ENCODE measurements around the gene PRICKLE2. TPM values are rescaled to one million over a fixed set of nuclear protein-coding genes. Genes with fewer than 3 reads are reported as not detected.

PRICKLE2 gene
- total RNA-seq, 1 experiment from 2014 or later, result 1.5 TPM

DNA sequence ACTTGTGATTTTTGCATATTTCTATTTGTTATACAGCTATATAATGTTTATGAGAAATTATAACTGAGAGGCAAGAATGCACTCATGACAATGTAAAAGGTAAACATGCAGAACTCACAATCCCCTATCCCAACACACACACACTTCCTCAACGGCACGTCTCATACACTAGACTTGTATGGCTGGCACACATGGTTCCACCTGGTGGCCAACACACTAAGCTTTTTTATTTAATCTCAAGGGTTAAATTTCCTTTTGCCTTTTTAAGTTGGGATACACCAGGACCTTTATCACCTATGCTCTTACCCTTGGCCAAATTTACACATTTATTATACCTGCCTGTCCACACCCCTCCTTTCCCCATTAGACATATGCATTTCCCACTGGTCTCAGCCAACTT is 113.4 kb downstream of the PRICKLE2 start:
- no peaks in the 10 kb centered on the region for H3K27me3 ChIP-seq (ENCODE audit: control insufficient read depth, insufficient read depth, low read length)
- no peak overlapping the region for H3K4me3 ChIP-seq (ENCODE audit: insufficient read depth, low read depth, low read length)
- DNase-seq, result no peak
- no peaks in the 10 kb centered on the region for H3K36me3 ChIP-seq (replicated peaks; ENCODE audit: control insufficient read depth, insufficient read depth, low read length)

DNA sequence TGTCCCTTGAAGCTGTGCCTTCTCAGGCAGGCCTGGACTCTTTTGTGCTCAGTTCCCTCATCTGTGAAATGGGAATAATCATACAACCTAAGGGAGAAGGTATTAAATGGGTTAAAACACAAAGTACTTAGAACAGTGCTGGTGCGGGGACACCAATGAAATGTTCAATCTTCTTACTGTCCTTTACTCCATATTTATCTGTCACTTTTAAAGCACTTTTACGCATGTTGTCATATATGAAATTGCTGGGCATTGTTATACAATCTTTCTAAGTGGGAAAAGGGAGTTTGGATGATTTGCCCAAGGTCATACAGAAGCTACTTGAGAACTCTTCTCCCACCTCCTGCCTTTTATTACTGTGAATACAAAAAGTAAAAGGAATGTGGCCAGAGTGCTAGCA is 114.2 kb downstream of the PRICKLE2 start:
- no peak for DNase-seq
- H3K27me3 ChIP-seq (ENCODE audit: control insufficient read depth, insufficient read depth, low read length), result no peaks in the 10 kb centered on the region
- H3K36me3 ChIP-seq (replicated peaks; ENCODE audit: control insufficient read depth, insufficient read depth, low read length), result no peaks in the 10 kb centered on the region
- no peak overlapping the region for H3K4me3 ChIP-seq (ENCODE audit: insufficient read depth, low read depth, low read length)

DNA sequence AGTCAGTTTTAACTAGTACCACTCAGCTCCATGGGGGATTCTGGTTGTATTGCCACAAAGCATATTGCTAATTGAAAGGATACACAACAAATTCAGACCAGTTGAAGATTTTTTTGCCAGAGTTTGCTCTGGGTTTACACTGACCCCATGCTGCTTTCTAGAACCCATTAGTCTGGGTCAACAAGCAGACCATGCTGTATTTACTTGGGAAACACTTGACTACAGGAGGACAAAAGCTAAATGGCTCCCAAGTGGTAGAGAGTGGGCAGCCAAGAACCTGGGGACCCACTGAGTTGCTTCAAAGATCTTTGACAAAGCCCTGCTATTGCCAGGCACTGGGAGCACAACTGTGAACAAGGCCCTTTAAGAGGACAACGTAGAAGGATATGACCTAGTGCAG is 115.2 kb downstream of the PRICKLE2 start:
- Histone ChIP-seq H3K4me3 (ENCODE audit: insufficient read depth, low read depth, low read length) (no peak overlapping the region), H3K36me3 (replicated peaks; ENCODE audit: control insufficient read depth, insufficient read depth, low read length) (no peaks in the 10 kb centered on the region), H3K27me3 (ENCODE audit: control insufficient read depth, insufficient read depth, low read length) (no peaks in the 10 kb centered on the region)
- no peak for DNase-seq

DNA sequence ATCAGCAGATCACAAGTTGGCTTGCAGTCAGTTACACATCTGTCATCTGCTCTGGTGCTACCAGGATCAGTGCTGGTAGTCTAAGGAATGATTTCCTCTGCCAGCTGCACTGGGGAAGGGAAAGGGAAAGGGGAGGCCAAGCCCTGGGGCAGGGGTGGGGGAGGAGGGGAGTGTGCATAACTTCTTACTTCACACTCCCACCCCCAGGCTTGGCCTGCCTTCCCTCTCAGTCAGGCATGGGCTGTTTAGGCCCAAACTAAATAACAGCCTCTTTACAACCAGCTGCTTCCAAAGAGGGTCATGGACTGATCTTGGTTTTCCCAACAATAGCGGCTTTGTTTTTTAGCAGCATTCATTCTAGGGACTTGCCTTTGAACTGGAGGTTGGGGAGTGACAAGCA is 115.8 kb downstream of the PRICKLE2 start:
- no peak overlapping the region for H3K4me3 ChIP-seq (ENCODE audit: insufficient read depth, low read depth, low read length)
- no peak for DNase-seq
- no peaks in the 10 kb centered on the region for H3K27me3 ChIP-seq (ENCODE audit: control insufficient read depth, insufficient read depth, low read length)
- H3K36me3 ChIP-seq (replicated peaks; ENCODE audit: control insufficient read depth, insufficient read depth, low read length), result no peaks in the 10 kb centered on the region

DNA sequence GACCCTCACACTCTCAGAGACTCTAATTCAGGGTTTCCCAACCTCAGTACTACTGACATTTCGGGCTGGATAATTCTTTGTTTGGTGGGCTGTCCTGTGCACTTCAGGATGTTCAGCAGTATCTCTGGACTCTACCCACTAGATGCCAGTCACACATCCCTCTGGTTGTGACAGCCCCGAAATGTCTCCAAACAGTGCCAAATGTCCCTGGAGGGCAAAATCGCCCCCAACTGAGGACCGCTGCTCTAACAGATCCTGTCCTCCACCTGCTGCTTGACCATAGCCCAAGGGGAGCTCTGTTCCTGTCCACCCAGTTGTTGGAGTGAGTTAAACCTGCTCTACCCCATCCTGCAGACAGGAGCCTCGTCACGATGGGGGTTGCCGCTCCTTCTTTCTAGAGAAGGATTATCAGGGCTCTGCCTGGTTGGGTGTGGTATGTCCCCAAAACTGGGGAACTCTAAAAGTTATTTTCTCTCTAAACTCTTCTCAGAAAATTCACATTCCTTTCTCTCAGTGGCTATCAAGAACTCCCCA is 116.4 kb downstream of the PRICKLE2 start:
- DNase-seq, result no peak
- no peak overlapping the region for H3K4me3 ChIP-seq (ENCODE audit: insufficient read depth, low read depth, low read length)
- no peaks in the 10 kb centered on the region for H3K27me3 ChIP-seq (ENCODE audit: control insufficient read depth, insufficient read depth, low read length)
- no peaks in the 10 kb centered on the region for H3K36me3 ChIP-seq (replicated peaks; ENCODE audit: control insufficient read depth, insufficient read depth, low read length)

DNA sequence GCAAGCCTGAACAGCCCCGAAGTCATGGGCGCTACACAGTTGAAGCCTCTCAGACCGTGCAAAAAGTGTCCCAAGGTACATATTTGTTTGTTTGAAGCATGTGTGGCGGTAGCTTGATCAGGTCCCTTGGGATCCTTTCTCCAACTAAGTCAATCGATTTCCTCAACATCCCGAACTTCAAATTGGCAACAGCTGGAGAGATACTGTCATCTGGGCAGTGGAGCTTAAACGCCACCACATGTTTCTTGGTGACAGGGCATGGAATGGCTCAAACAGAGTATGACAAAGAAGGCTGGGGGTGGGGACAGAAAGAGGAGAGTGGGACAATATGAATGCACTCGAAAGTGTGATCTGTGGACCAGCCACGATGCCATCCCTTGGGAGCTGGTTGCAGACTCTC is 117.0 kb downstream of the PRICKLE2 start:
- no peak overlapping the region for H3K4me3 ChIP-seq (ENCODE audit: insufficient read depth, low read depth, low read length)
- no peaks in the 10 kb centered on the region for H3K36me3 ChIP-seq (replicated peaks; ENCODE audit: control insufficient read depth, insufficient read depth, low read length)
- DNase-seq, result no peak
- H3K27me3 ChIP-seq (ENCODE audit: control insufficient read depth, insufficient read depth, low read length), result no peaks in the 10 kb centered on the region

DNA sequence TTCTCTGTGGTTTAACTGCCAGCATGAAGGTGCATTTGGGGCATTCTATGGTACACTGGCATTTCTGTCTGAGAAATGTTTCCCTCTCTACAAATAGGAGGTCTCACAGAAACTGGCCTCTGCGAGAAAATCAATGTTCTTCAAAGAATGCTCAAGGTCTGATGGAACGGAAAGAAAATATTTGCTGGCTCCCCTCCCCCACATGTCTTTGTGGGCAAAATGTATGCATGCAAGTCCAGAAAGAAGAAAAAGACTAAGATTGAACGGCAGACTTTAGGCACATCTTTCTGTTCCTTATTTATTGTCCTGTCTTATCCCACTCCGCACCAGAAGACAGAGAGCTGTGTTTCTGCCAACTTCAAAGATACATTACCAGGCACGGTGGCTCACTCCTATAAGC is 118.1 kb downstream of the PRICKLE2 start:
- H3K27me3 ChIP-seq (ENCODE audit: control insufficient read depth, insufficient read depth, low read length), result no peaks in the 10 kb centered on the region
- H3K4me3 ChIP-seq (ENCODE audit: insufficient read depth, low read depth, low read length), result no peak overlapping the region
- DNase-seq, result no peak
- H3K36me3 ChIP-seq (replicated peaks; ENCODE audit: control insufficient read depth, insufficient read depth, low read length), result no peaks in the 10 kb centered on the region

DNA sequence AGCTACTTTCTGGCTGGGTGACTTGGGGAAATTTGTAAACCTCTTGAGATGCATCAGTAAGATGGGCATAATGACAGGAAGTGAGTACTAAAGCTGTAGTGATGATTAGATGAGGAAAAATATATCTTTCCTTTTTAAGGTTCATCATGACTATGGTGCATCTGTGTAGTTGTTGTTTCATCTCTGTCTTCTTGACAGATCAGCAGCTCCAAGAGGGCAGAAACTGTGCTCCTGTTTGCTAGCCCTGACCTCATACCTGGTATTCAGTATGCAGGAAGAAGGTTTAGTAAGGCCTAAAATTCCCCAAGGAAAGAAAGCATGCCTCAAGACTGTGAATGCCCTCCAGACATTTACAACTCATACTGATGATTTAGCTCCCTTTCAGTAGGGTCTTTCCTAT is 119.5 kb downstream of the PRICKLE2 start:
- Histone ChIP-seq H3K4me3 (ENCODE audit: insufficient read depth, low read depth, low read length) (no peak overlapping the region), H3K27me3 (ENCODE audit: control insufficient read depth, insufficient read depth, low read length) (no peaks in the 10 kb centered on the region), H3K36me3 (replicated peaks; ENCODE audit: control insufficient read depth, insufficient read depth, low read length) (no peaks in the 10 kb centered on the region)
- DNase-seq, result no peak

DNA sequence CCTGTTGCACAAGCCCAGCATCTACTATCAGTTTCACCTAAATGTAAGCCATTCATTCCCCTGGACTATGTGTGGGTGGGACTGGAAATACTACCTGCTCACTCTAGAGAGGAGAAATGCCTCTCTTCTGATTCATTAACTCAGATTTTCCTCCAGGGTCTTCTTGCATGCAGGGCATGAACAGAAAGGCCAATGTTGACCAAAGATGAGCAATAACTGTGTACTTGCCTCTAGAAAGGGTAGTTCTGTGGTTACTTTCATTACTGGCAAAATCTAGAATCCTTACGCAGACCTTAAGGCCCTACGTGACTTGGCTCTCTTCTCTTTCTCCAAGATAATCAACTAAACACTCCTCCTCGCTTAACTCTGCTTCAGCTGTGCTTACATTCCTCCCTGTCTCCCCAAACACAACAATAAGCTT is 120.6 kb downstream of the PRICKLE2 start:
- Histone ChIP-seq H3K36me3 (replicated peaks; ENCODE audit: control insufficient read depth, insufficient read depth, low read length) (no peaks in the 10 kb centered on the region), H3K4me3 (ENCODE audit: insufficient read depth, low read depth, low read length) (no peak overlapping the region), H3K27me3 (ENCODE audit: control insufficient read depth, insufficient read depth, low read length) (no peaks in the 10 kb centered on the region)
- no peak for DNase-seq

DNA sequence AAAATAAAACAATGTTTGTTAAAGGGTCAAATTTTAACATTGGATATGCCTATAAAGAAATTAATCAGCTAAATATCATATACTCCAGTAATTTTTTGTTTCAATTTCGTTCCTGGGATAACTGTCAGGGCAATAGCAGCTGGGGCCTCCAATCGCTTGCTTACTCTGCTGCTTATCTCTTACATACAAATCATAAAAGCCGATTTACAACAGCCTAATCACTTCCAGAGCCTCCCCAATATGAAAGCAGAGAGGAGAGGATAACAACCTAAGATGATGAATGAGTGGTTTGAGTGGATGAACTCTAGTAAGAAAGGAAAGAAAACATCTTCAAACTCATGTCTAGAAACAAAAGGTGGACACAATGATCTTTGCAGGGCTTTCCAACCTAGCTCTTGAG is 121.3 kb downstream of the PRICKLE2 start:
- no peak for DNase-seq
- Histone ChIP-seq H3K4me3 (ENCODE audit: insufficient read depth, low read depth, low read length) (no peak overlapping the region), H3K36me3 (replicated peaks; ENCODE audit: control insufficient read depth, insufficient read depth, low read length) (no peaks in the 10 kb centered on the region), H3K27me3 (ENCODE audit: control insufficient read depth, insufficient read depth, low read length) (no peaks in the 10 kb centered on the region)

DNA sequence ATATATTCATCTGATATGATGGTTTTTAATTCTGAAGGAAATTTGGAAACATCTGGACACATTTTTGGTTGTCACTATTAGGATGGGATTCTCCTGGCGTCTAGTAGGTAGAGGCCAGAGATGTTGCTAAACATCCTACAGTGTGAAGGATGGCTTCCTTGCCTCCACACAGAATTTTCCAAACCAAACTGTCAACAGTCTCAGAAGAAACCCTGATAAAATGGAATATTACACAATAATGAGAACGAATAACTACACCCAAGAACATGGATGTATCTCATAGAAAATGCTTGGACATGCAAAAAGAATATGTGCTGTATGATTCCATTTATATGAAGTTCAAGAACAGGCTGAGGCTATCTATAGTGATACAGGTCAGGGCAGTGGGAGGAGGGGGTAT is 122.1 kb downstream of the PRICKLE2 start:
- Histone ChIP-seq H3K27me3 (ENCODE audit: control insufficient read depth, insufficient read depth, low read length) (no peaks in the 10 kb centered on the region), H3K4me3 (ENCODE audit: insufficient read depth, low read depth, low read length) (no peak overlapping the region), H3K36me3 (replicated peaks; ENCODE audit: control insufficient read depth, insufficient read depth, low read length) (no peaks in the 10 kb centered on the region)
- no peak for DNase-seq

DNA sequence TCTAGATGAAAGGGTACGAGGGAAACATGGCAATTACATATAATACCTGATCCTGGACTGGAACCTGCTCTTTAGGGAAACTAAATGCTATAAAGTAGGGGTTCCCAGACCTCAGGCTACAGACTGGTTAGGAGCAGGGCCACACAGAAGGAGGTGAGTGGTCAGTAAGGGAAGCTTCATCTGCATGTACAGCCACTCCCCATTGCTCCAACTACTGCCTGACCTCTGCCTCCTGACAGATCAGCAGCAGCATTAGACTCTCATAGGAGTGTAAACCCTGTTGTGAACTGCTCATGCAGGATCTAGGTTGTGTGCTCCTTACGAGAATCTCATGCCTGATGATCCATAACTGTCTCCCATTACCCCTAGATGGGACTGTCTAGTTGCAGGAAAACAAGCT is 123.1 kb downstream of the PRICKLE2 start:
- Histone ChIP-seq H3K36me3 (replicated peaks; ENCODE audit: control insufficient read depth, insufficient read depth, low read length) (no peaks in the 10 kb centered on the region), H3K4me3 (ENCODE audit: insufficient read depth, low read depth, low read length) (no peak overlapping the region), H3K27me3 (ENCODE audit: control insufficient read depth, insufficient read depth, low read length) (no peaks in the 10 kb centered on the region)
- DNase-seq, result no peak

DNA sequence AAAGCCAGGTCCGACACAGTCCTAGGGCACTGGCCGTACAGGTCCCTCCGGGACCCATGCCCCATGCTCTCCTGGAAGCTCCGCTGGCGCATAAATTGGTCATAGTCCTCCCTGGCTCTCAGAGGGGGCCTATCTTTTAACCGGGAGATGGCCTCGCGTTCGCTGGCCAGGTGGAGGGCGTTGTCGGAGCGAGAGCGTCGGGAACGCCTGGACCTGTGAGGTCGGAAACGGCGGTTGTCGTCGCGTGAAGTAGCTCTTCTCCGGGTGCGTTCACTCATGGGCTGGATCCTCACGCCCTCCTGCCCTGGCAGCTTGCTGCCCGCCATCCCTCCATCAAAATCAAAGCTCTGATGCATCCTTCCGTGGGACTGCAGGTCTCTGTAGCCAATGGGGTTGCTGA is 126.0 kb downstream of the PRICKLE2 start:
- Histone ChIP-seq H3K36me3 (replicated peaks; ENCODE audit: control insufficient read depth, insufficient read depth, low read length) (no peaks in the 10 kb centered on the region), H3K4me3 (ENCODE audit: insufficient read depth, low read depth, low read length) (no peak overlapping the region), H3K27me3 (ENCODE audit: control insufficient read depth, insufficient read depth, low read length) (no peaks in the 10 kb centered on the region)
- no peak for DNase-seq

DNA sequence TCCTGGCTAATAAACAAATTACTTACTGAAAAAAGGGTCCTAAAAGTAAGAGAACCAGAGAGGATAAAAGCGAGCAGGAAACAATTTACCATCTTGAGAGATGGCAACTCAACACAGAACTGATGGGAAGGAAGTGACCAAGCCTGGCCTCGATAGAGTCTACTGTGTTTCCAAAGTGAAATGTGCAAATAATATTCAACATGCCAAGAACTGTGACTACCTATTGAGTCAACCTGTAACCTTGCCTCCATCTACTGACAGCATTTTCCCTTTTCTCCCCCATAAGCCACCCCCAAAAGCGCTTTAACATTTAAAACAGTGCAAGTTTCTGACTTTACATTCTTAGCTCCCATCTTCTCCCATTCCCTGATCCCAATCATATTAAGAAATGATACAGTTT is 126.6 kb downstream of the PRICKLE2 start:
- no peak overlapping the region for H3K4me3 ChIP-seq (ENCODE audit: insufficient read depth, low read depth, low read length)
- no peaks in the 10 kb centered on the region for H3K27me3 ChIP-seq (ENCODE audit: control insufficient read depth, insufficient read depth, low read length)
- no peaks in the 10 kb centered on the region for H3K36me3 ChIP-seq (replicated peaks; ENCODE audit: control insufficient read depth, insufficient read depth, low read length)
- DNase-seq, result no peak

DNA sequence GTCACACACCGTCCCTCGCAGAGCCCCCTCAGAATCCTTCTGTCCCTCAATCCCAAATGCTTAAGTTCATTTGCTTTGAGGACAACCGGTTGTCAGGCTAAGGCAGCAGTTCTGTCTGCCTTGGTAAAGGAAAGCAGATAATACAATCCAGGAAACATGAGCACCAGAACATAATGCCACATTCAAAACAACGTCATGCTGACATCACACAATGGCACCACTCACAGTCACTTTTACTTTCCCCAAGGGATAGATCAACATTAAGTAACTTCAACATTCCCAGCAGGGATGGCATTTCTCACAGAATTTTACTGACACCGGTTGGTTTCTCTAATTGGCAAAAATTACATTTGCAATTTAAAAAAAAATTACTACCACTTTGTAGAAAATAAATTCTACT is 127.3 kb downstream of the PRICKLE2 start:
- Histone ChIP-seq H3K27me3 (ENCODE audit: control insufficient read depth, insufficient read depth, low read length) (no peaks in the 10 kb centered on the region), H3K4me3 (ENCODE audit: insufficient read depth, low read depth, low read length) (no peak overlapping the region), H3K36me3 (replicated peaks; ENCODE audit: control insufficient read depth, insufficient read depth, low read length) (no peaks in the 10 kb centered on the region)
- no peak for DNase-seq

DNA sequence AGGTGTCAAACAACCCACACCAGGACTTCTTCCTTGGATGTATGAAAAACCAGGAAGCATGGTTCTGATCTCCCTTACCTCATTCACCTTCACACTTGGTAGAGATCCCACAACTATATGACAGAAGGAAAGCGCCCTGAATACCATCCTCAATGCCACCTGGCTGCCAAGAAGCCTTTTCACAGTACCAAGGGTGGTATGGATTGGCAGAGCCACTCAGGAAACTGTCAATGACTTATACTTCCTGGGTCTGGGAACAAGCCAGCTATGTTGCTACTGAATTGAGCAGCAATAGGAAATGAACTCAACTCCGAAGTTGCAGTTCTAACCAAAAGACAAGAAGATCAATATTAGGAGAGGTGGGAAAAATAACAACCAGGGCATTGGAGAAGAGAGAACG is 129.5 kb downstream of the PRICKLE2 start:
- H3K36me3 ChIP-seq (replicated peaks; ENCODE audit: control insufficient read depth, insufficient read depth, low read length), result no peaks in the 10 kb centered on the region
- H3K4me3 ChIP-seq (ENCODE audit: insufficient read depth, low read depth, low read length), result no peak overlapping the region
- DNase-seq, result no peak
- H3K27me3 ChIP-seq (ENCODE audit: control insufficient read depth, insufficient read depth, low read length), result no peaks in the 10 kb centered on the region
